Hematopoietic multipotent progenitor cell treated with erythropoietin and hydrocortisone succinate and interleukin-3 and kit ligand, for 15 days (in vitro differentiated cells): ENCODE data around the gene SORBS1.

Experiments used
- DNase-seq: peaks from one replicate; pipeline ENCODE4 v3.0.0-alpha.2; 2015; ENCODE audit warnings: low spot score

Gene SORBS1

DNA sequence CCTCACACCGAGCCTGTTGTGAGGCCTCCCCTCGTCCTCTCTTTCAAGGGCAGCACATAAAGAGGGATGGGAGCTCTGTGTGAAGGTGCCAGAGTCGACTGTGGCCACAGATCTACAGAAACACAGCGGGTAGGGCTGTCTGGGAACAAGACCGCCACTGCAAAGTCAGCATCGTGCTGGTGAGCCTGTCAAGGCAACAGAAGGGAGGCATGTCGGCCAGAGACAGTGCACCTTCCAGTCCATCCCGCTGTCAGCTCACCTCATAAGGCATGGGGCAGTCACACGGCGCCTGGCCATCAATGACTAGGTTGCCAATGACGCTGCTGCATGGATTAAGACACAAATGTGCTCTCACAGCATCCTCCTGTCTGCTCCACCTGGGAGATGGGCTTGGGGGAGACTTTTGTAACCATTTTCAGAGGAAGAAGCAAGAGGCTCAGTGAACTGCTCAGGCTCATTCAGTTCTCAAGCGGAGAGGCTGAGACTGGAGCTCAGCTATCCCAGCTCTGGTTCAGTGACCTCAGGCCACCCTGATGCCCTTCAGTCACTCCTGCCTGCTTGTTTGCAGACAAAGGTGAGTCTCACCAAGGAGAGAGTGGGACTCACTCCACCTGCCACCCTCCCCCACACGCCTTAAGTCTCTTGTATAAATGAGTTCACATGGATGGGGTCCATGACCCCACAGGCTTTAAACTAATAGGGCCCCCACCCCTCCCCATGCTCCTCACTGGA, 125.5 kb downstream of the SORBS1 start:
- DNase-seq, result no peak

DNA sequence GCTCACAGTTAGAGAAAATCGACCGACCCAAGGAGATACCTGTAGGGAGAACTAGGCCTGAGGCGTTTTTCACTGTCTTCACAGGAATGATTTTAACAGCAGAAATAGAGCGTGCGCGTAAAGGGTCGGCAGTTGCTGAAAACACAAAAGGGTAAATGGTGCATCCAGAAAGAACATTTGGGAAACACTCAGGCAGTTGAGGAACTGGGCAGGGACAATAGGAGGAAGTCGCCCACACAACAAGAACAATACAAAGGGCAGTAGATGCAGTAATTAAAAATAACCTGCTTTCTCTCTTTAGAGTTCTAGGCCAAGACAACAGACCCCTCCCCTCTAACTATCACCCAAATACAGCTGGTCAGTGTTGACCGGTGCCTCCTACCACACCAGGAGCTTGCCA, 126.6 kb downstream of the SORBS1 start:
- no peak for DNase-seq

DNA sequence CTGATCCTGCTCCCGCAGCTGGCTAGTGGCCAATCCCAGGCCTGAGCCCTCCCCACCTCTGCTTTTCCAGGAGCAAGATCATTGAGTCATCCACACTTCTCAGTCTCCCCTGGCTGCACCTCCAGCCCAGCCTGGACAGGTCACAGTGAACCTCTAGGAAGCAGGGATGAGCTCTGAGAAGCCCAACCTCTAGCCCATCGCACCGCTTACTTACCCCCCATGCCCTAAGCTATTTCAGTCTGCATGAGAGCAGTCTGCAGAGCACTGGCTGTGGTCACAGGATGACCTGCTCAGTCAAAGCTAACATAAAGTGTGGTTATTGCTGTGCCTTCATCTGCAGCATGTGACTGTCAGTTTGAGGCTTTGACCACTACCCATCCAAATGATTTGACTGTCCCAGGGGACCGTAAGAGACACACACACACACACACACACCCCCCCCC, 129.2 kb downstream of the SORBS1 start:
- no peak for DNase-seq

DNA sequence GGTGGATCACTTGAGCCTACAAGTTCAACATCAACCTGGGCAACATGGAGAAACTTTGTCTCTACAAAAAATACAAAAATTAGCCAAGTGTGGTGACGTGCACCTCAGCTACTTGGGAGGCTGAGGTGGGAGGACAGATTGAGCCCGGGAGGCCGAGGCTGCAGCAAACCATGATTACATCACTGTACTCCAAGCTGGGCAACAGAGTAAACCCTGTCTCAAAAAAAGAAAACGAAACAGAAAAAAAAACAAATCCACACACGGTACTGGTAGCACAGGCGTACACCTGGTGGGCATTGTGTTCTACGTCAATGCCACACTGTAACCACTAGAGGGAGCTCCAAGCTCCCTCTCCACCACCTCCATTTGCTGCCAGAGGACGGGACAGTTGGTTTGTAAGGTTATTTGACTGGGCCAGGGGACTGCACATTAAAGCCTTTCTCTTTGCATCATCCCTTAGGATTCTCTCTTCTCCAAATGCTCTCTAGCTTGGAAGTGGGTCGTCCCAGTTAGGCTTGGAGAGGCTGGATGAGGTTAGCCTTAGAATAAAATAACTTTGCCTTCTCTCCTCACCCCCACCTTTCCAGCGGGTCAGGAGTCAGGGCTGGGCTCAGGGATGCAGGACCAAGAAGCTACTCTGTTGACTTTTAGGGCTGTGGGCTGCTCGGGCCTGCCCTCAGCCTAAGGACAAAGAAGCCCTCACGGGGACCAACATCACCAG, 130.8 kb downstream of the SORBS1 start:
- peak; percentile 79 for DNase-seq

DNA sequence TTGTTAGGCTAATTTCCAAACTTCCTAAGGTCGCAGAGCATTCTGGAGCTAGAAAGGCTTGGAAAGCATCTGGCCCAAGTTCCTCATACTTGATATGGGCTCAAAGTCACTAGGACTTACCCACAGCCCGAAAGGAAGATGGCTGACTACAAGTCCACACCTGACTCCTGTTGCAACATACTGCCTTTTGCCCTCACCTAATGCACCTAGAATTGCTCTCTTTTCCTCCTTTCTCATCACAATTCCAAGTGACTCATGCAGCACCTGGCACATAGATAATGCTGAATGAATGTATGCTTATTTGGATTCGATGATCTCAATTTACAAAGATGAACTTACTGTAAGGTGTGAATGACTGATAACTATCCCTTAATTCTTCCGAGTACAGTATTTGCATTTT, 131.5 kb downstream of the SORBS1 start:
- DNase-seq, result no peak

DNA sequence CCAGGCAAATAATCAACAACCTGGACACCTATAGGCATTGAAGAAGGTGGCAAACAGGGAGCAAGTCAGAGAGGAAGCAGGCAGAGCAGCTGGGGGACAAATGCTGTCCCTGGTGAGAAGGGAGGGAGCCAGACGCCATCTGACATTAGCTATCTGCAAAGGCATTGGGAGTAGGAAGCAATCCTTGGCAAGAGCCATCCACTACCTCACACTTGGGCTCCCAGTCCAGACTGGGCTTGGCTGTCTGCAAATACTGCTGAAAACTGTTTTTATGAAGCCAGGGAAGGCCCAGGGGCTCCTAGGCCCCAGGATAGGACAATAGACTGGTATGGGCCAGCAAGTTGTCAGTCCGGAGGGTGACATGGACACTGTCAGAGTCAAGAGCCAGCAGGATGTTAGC, 132.5 kb downstream of the SORBS1 start:
- no peak for DNase-seq

DNA sequence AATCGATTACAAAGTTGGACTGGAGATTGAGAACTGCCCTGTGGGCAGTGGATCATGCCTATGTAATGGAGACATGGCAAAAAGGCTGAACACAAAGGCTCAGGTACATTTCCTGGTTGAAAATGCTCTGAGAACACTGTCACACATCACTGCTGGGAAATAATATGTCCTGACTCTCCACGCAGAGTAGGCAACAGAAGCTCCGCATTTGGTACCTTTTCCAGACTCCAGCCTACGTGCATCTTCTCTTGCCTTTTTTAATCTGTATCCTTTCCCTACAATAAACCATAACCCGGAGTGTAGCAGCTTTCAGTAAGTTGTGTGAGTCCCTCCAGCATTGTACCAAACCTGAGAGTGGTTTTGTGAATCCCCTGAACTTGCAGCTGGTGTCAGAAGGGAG, 134.7 kb downstream of the SORBS1 start:
- no peak for DNase-seq

DNA sequence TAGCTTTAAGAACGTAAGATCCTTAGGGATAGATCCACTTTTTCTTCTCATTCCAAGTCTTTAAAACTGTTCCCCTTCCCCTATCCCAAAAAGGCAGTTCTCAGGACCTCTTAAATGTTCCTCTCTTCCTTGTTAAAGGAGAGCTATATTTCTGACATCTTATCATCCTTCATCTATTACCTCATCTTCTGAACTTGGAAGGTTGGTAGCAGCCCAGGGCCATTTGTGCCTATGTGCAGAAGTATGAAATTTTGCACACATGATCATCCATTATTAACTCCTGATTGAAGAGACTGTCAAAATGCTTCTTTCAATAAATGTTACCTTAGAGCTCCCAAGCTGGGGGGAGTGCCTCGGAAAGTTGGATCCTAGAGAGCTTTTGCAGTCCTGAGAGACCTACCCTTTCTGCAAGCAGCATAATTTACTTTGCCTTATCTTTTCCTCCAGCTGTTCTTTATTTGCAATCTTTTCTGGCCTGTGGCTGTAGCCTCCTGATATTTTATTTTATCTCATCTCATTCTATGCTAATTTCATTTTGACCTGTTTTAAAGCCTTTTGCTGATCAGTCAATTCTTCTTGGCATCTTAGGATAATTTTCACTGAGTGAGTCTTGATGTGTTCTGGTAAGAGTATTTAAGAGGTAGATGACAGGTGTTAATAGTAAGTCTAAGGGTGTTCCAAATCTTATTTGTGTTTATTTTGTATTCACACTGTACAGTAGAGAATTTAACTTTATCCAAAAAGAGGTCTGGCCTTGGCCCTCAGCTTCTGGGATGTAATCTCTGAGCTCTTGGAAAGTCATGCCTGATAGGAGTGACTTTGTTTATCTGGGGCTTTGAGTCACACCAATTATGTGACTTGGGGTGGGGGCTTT, 135.3 kb downstream of the SORBS1 start:
- DNase-seq, result peak; percentile 26

DNA sequence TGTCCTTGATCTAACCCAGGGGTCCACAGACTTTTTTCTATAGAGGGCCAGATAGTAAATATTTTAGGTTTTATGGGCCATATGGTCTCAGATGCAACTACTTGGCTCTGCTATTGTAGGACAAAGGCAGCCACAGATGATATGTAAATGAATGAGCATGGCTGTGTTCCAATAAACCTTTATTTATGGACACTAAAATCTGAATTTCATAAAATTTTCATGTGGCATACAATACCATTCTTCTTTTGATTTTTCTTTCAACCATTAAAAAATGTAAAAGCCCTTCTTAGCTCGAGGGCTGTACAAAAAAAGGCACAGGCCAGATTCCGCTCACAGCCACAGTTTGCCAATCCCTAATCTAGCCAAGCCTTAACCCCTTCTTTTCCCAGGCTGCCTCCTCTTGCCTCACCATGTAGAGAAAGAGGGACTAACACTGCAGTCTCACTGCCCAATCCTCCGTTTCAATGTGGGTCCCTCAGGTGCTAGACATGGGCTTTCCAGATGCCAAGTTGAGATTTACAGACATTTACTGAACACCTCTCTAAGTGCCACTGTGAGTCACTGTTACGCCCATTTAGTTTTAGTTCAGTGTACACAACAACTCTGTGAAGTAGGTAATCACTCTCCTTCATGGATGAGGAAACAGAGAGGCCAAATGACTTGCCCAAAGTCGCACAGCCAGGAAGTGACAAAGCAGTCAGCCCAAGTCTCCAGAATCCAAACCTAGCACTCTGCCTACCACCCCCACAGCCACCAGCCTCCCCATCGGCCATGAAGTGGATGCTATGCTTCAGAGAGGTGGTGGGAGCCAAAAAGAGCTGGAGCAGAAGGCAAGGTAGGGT, 137.8 kb downstream of the SORBS1 start:
- DNase-seq, result no peak

DNA sequence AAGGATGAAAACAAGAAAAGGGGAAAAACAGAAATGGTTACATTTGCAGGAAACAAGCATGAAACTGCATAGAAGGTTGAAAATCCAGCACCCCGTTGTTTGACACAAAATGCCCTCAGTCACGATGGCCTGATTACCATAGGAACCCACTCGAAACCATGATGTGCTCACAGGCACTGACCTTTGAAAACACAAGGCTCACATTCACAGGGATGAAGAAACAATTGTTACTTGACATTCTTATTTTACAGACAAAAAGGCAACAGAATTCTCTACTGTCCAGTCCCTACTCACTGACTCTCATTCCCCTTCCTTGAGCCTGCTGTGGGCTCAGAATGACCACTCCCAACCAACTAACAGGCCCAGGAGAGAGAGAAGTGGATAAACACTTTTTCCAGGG, 138.9 kb downstream of the SORBS1 start:
- no peak for DNase-seq

DNA sequence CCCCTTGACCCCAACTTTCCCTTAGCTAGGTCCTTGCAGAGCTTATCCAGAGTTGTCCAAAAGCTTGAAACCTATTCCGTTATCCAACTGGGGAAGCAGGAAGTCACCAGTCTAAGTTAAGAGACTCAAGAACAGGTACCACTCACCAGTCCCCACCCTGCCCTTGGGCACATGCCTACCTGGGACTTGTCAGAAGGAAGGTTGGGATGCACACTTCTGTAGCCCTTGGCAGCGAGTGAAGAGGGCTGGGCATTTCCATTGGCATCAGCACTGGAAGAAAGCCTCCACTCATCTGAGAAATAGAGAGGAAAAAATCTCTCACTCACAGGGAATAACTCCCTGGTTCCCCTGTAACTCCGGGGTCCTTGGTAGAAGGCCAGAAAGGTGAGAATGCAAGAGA, 139.4 kb downstream of the SORBS1 start:
- DNase-seq, result no peak

DNA sequence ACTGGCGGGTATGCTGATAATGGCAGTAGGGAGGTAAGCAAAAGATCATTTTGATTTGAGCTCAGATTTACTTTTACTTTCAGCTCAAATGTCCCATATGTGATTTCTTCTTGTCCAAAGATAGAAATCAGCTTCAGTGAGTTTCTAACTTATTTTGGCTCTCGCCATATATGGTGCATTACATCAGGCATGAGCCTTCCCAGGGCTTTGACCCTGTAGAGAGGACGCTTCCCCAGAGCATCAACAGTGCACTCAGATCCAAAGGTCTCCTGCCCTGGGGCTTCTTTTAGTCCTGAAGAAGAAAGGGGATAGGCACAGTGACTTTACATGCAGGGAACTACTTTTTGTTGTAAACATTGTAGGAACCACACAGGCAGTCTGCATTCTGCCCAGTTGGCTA, 141.8 kb downstream of the SORBS1 start:
- no peak for DNase-seq

DNA sequence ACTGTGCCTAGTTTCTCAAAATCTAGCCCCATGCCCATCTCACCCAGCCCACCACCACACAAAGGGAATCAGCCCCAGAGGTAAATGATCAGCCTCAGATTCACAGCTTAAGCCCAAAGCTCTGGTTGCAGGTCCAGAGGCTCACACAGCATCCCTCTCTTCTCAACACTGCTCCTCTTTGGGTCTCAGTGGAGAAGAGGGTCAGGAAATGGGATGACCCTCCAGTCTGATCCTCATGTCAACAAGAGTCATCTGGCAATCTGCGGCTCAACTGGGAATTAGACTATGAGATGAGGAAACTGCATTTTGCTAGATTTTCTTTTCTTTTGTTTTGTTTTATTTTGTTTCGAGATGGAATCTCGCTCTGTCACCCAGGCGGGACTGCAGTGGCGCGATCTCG, 144.2 kb downstream of the SORBS1 start:
- DNase-seq, result no peak

DNA sequence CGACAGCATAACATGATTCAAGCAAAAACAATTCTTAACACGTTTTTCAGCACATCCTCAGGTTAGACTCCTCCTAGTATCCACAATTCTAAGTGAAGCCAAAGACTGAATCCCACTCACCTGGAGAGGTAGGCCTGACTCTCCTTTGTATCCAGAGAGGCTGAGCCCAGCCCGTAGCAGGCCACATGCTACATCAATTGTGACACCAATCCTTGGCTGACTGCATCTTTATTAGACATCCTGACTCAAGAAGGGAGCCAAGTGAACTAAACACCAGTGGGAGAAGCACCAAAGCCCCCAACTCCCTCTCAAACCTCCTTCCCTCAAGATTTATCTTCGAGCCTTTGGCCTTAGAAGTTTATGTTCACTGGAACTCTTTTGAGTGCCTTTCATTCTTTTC, 144.9 kb downstream of the SORBS1 start:
- DNase-seq, result no peak

DNA sequence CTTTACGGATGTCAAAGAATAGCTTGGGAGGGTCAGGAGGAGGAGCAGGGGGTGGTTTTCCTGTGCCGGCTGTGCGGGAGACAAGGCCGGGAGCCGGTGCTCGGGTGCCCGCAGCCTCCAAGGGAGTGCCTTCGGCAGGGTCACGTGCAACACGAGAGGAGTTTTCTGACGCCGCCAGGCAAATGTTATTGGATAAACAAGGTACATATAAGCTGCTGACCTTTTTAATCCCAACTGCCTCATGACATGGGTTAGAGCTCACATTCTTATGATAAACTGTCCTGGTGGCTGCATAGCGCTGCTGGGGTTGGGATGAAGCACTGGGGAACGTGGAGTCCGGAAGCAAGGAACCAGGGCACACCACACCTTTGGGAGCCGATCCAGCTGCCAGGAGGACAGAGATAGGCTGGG, 145.5 kb downstream of the SORBS1 start:
- DNase-seq, result no peak

DNA sequence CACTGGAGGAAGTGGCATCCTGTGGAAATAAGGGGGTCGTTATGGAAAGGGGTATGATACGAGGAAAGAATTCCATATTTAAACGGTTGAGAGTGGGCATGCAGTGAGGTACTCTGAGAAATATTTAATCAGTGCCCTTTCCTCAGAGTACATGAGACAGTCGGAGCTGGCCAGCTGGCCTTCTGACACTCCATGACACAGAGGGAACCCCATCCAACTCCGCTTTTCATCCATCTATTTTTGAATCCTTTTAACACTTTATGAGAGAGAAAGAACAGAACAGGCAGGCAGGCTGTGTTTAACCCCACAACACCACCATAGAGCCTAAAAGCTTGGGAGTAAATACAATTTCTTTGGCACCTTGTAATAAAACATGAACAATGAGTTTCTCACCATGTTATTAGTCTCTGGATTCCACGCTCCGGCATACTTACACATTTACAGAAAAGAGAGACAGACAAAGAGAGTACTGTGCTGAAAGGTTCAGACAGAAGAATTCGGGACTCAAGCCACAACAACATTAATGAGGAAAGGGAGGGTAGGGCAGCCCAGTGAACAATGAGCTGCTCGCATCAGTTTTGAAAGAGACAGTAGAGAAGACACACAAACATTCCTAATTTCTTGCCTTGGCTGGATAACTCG, 146.2 kb downstream of the SORBS1 start:
- DNase-seq, result no peak

DNA sequence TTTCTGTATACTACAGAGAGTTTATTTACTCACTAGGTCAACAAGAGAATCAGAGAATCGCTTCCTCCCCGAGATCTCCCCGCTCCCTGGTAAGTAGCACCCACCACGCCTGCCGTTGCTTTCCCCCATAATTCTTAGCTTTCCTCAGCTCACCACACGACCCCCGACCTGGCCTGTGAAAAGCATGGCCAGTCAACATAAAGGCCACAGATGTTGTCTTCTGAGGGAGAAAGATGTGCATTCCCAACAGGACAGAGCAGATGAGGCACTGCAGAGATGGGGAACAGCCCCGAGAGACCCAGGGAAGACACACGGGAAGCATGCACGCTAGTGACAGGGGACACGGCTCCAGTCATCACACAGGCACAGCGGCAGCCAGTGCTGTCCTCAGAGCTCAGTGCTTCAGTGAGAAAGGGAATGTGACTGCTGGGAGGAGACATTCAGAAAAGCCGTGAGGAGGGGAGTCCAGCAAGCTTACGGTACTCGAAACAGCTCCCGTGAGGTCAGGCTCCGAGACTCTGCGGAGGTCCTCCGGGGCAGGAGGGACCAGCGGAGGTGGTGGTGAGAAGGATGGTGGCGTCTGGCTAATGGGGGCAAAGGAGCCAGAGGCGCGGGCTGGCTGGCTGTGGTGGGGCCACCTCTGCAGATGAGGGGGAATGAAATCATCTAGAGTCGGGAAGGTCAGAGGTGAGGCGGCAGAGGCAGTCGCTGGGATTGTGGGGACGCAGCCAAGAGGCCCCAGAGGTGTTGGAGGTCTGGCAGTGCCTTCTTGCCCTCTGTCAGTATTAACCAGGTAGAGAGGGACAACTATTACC, 146.9 kb downstream of the SORBS1 start:
- no peak for DNase-seq

DNA sequence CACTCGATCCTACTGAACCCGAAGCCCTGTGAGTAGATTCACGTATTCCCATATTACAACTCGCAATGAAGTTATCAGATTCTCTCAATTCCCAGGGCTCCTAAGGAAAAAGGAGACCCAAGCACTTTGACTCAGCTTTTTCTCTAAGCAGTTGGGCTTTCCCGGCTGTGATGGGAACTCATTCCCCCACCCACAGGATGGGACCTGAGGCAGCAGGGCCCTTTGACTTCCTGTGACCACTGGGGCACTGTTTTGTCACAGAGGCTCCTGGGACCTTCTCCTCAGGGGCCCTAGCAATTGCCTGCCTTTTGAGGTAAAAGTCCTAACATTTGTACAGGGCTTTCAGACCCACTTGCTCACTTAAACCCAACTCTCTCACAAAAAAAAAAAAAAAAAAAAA, 147.6 kb downstream of the SORBS1 start:
- DNase-seq, result no peak

DNA sequence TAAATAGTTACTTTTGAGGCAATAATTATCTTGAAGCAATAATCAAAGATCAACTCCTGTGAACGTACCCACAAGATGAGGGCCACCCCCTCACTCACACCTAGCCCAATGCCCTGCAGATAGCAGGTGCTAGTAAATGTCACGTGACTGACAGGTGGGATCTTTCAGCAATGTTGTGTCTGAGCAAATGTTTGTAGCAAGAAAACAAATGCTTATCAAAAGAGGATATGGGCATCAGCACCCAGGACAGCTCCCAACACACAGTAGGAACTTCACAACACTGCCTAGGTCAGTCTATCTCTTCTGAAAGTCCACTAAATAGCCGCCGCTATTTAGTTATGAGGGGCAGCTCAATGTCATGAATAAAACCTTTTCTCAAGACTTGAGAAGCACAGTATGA, 149.5 kb downstream of the SORBS1 start:
- no peak for DNase-seq
